Stomach (tissue), 4 donors: ENCODE results near the gene OPCML.

ENCODE experiments used
- CTCF ChIP-seq, 7 experiments: fragments of 450-650 bp in 4 of 7; fragments of 200-600 bp in 3 of 7; sonication (generic) in 3 of 7; IDR thresholded peaks; one replicate each; pipeline ENCODE4 v1.5.1; 2016 to 2019; ENCODE audit warnings: antibody characterized with exemption in 7 of 7, control low read depth in 2 of 7, mild to moderate bottlenecking in 1 of 7
- POLR2A ChIP-seq, 4 donors: fragments of 450-650 bp; IDR thresholded peaks; one replicate each; pipeline ENCODE4 v1.6.1; 2016; ENCODE audit warnings: antibody characterized with exemption in 4 of 4, control low read depth in 2 of 4, mild to moderate bottlenecking in 1 of 4, moderate library complexity in 1 of 4

- no peak for TF ChIP-seq CTCF (IDR thresholded peaks at IDR 0.05)
- TF ChIP-seq POLR2A (IDR thresholded peaks at IDR 0.05), result no peak
Observed at GRCh38 chr11:132475026-132475425, 1057.3 kb downstream of the OPCML start.
